PFSK-1 (cell line): ENCODE measurements around the gene GDF2.

ENCODE experiments used
- FOXP2 ChIP-seq: optimal IDR thresholded peaks from 2 replicates; pipeline ENCODE3; 2011; ENCODE audit warnings: borderline replicate concordance, control low read depth, inconsistent platforms; ENCODE audit not compliant: insufficient read depth; ENCODE audit errors: extremely low read length, extremely low read depth
- POLR2AphosphoS5 ChIP-seq: IDR thresholded peaks from 2 replicates; pipeline ENCODE4 v1.6.1; 2012; ENCODE audit warnings: low read depth, mild to moderate bottlenecking, control low read depth, low read length, moderate library complexity
- SIN3A ChIP-seq: IDR thresholded peaks from 2 replicates; pipeline ENCODE4 v1.6.1; 2012; ENCODE audit warnings: mild to moderate bottlenecking, low read length, moderate library complexity, borderline replicate concordance; ENCODE audit not compliant: insufficient read depth
- TAF1 ChIP-seq: IDR thresholded peaks from 2 replicates; pipeline ENCODE4 v1.6.1; 2012; ENCODE audit warnings: low read length, control low read depth, borderline replicate concordance; ENCODE audit not compliant: insufficient read depth
- TF ChIP-seq, protein P1 (sequence below), 2 experiments: IDR thresholded peaks; 2 replicates each; pipeline versions ENCODE4 v1.6.1 to v1.8.0; 2011 to 2012; ENCODE audit warnings: low read depth in 2 of 2, low read length in 2 of 2, control low read depth in 1 of 2, inconsistent platforms in 1 of 2, mild to moderate bottlenecking in 1 of 2, moderate library complexity in 1 of 2; ENCODE audit not compliant: insufficient read depth in 1 of 2

Gene GDF2

DNA sequence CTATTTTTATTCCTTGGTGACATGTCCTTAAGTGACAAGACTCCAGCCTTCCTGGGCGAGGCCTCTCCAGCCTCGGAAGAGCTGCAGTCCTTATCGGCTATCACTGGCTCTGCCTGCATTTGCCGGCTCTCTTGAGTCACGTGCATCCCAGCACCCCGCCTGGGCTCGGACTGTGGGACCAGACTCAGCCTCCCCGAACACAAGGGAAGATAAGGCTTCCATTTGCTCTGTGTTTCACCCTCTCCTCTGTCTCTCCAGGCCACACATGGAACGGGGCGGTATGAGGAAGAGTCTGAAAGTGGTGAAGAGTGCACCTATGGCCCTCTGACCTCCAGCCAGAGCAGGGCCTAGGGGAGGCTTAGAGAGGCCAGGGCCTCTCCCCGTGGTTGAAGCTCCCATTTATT, 4.7 kb downstream of the GDF2 start:
- TF ChIP-seq TAF1 (no peak), FOXP2 (no peak), POLR2AphosphoS5 (no peak), SIN3A (no peak)
- TF ChIP-seq, protein P1, sequence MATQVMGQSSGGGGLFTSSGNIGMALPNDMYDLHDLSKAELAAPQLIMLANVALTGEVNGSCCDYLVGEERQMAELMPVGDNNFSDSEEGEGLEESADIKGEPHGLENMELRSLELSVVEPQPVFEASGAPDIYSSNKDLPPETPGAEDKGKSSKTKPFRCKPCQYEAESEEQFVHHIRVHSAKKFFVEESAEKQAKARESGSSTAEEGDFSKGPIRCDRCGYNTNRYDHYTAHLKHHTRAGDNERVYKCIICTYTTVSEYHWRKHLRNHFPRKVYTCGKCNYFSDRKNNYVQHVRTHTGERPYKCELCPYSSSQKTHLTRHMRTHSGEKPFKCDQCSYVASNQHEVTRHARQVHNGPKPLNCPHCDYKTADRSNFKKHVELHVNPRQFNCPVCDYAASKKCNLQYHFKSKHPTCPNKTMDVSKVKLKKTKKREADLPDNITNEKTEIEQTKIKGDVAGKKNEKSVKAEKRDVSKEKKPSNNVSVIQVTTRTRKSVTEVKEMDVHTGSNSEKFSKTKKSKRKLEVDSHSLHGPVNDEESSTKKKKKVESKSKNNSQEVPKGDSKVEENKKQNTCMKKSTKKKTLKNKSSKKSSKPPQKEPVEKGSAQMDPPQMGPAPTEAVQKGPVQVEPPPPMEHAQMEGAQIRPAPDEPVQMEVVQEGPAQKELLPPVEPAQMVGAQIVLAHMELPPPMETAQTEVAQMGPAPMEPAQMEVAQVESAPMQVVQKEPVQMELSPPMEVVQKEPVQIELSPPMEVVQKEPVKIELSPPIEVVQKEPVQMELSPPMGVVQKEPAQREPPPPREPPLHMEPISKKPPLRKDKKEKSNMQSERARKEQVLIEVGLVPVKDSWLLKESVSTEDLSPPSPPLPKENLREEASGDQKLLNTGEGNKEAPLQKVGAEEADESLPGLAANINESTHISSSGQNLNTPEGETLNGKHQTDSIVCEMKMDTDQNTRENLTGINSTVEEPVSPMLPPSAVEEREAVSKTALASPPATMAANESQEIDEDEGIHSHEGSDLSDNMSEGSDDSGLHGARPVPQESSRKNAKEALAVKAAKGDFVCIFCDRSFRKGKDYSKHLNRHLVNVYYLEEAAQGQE (IDR thresholded peaks at IDR 0.05; ENCODE audit: insufficient read depth in 1 of 2, low read depth in 2 of 2, low read length in 2 of 2) = no peak

DNA sequence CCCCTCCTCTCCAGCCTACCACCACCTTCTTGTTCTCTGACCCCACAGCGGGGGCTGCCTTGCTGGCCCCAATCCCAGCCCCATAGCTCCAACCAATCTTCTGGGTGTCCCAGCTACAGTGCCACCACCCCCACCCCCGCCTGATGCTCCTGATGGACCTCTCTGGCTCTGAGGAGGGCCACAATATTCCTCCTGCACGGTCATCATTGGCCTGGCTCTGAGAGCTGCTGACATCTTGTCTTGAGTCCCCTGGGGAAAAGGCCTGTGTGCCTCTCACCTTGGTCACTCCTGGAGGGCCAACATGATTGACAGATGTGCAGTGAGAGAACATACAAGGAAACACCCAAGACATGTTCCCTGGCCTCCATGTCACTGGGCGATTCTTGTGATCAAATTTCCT, 7.6 kb downstream of the GDF2 start:
- TF ChIP-seq TAF1 (no peak), FOXP2 (no peak), POLR2AphosphoS5 (no peak), SIN3A (no peak)
- TF ChIP-seq, protein P1 (IDR thresholded peaks at IDR 0.05; ENCODE audit: insufficient read depth in 1 of 2, low read depth in 2 of 2, low read length in 2 of 2) = no peak

DNA sequence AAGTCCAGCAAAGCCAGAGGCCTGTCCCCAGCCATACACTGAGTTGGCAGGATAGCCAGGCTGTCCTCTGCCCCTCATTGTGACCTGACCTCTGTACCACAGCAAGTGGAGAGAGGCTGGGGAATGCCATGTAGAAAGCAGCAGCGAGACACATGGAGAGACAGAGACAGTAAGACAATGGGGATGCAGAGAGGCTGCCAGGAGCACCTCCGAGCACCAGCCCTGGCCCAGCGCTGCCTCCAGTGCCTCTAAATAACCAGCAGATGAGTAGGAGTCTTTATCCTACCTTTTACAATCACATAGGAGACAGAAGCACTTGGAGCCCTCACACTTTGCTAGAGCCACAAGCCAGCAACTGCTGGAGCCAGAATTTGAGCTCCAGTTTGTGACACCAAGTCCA, 8.1 kb downstream of the GDF2 start:
- TF ChIP-seq, protein P1 (IDR thresholded peaks at IDR 0.05; ENCODE audit: insufficient read depth in 1 of 2, low read depth in 2 of 2, low read length in 2 of 2) = no peak
- TF ChIP-seq TAF1 (no peak), SIN3A (no peak), POLR2AphosphoS5 (no peak), FOXP2 (no peak)

DNA sequence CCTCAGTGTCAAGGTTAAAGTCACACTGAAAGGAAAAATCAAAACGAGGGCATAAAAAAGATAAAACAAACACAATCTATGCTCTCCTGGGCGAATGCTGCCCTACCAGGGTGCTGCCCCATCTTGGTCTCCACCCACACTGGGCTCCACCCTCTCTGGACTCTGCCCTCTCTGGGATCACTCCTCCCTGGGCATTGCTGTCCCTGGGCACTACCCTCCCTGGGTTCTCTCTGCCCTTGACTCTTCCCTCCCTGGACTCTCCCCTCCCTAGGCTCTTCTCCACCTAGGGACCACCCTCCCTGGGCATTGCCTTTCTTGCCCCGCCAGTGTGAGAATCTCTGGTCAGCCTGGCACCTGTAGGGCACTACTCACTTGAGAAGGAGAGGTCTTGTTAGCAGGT, 8.6 kb downstream of the GDF2 start:
- TF ChIP-seq SIN3A = no peak
- TF ChIP-seq, protein P1 (IDR thresholded peaks at IDR 0.05; ENCODE audit: insufficient read depth in 1 of 2, low read depth in 2 of 2, low read length in 2 of 2) = no peak
- no peak for TF ChIP-seq TAF1
- TF ChIP-seq POLR2AphosphoS5 = no peak
- TF ChIP-seq FOXP2 = no peak

DNA sequence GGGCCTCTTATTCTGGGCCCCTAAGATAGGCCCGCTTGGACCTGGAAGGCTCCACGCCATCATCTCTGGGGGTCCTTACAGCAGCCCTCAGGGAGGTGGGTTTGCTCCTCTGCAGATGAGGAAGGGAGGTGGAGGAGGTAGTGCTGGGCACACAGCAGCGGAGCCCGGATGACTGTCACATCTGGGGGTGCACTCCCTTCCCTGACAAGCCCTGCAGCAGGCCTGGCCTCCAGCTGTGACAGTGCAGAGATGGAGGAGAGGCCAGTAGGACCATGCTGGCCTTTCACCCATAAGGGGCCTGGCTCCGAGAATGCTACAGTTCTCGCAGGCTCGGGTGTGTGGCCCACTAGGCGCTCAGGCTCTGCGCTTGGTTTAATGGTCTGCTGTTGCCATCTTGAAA, 9.2 kb downstream of the GDF2 start:
- TF ChIP-seq FOXP2 = no peak
- TF ChIP-seq POLR2AphosphoS5 = no peak
- TF ChIP-seq, protein P1 (IDR thresholded peaks at IDR 0.05; ENCODE audit: insufficient read depth in 1 of 2, low read depth in 2 of 2, low read length in 2 of 2) = no peak
- no peak for TF ChIP-seq SIN3A
- no peak for TF ChIP-seq TAF1
